CD4-positive, alpha-beta T cell treated with Interleukin-4 for 4 hours (primary cell): ENCODE measurements around the gene F7.
"Not testable (repeated sequence)": the region's sequence is repeated elsewhere in the genome, so short reads cannot be mapped to it uniquely, and the experiment has no call there.

Source experiments
- DNase-seq: peaks from one replicate; pipeline ENCODE4 v3.0.0-alpha.2; 2020

Gene F7

GRCh38 chr13:113105032-113105920 lies at the start of gene F7:
F7 (plus strand) TSS chr13:113105791; CDS start chr13:113105842, 51 bp downstream.
- no peak for DNase-seq

- no peak for DNase-seq
Measured at GRCh38 chr13:113057084-113057483, 48.5 kb upstream of the F7 start.

GRCh38 chr13:113057559-113057958 lies 48.0 kb upstream of the F7 start:
- DNase-seq = not testable (repeated sequence)

GRCh38 chr13:113058129-113058987 lies 47.2 kb upstream of the F7 start:
- DNase-seq = no peak

- no peak for DNase-seq
Measured at GRCh38 chr13:113058988-113059850, 46.4 kb upstream of the F7 start.

GRCh38 chr13:113059891-113060290 lies 45.7 kb upstream of the F7 start:
- DNase-seq = no peak

GRCh38 chr13:113060557-113061270 lies 44.9 kb upstream of the F7 start:
- no peak for DNase-seq

GRCh38 chr13:113061271-113061625 lies 44.3 kb upstream of the F7 start:
- no peak for DNase-seq

GRCh38 chr13:113061796-113062425 lies 43.7 kb upstream of the F7 start:
- DNase-seq = no peak

- no peak for DNase-seq
Measured at GRCh38 chr13:113062691-113063090, 42.9 kb upstream of the F7 start.

GRCh38 chr13:113063091-113063491 lies 42.5 kb upstream of the F7 start:
- DNase-seq = no peak

GRCh38 chr13:113064000-113064533 lies 41.5 kb upstream of the F7 start:
- no peak for DNase-seq

- no peak for DNase-seq
Measured at GRCh38 chr13:113064534-113065405, 40.8 kb upstream of the F7 start.

- DNase-seq = no peak
Measured at GRCh38 chr13:113065406-113066141, 40.0 kb upstream of the F7 start.

- DNase-seq = no peak
Measured at GRCh38 chr13:113066142-113066455, 39.5 kb upstream of the F7 start.

GRCh38 chr13:113066746-113067145 lies 38.8 kb upstream of the F7 start:
- DNase-seq = no peak

GRCh38 chr13:113069861-113070805 lies 35.5 kb upstream of the F7 start:
- no peak for DNase-seq

GRCh38 chr13:113070855-113071254 lies 34.7 kb upstream of the F7 start:
- DNase-seq = no peak

- DNase-seq = no peak
Measured at GRCh38 chr13:113072376-113072775, 33.2 kb upstream of the F7 start.
